NT2/D1 (cell line): ENCODE data around the gene GCN1.

ENCODE experiments used
- SUZ12 ChIP-seq: IDR thresholded peaks from 2 replicates; pipeline ENCODE4 v1.6.1; 2011; ENCODE audit not compliant: insufficient read length, insufficient read depth; ENCODE audit errors: extremely low read depth
- YY1 ChIP-seq: IDR thresholded peaks from 2 replicates; pipeline ENCODE4 v1.6.1; 2011; ENCODE audit not compliant: insufficient read length, insufficient read depth
- ZNF274 ChIP-seq: IDR thresholded peaks from 2 replicates; pipeline ENCODE4 v1.6.1; 2011; ENCODE audit warnings: mild to moderate bottlenecking, low read depth, low read length

- no peak for TF ChIP-seq YY1
- TF ChIP-seq ZNF274 = no peak
- no peak for TF ChIP-seq SUZ12
Measured at GRCh38 chr12:120134307-120134980, 60.1 kb downstream of the GCN1 start.
